GM12878 (cell line): ENCODE data around the gene RALGAPA2.

Source experiments
- EP300 ChIP-seq, 2 experiments: fragments of 150-350 bp in 1 of 2; IDR thresholded peaks; 2 replicates each; pipeline ENCODE4 v1.6.1; 2011 to 2012; ENCODE audit warnings: low read depth in 2 of 2, low read length in 2 of 2, borderline replicate concordance in 1 of 2, improper control_type of control experiment in 1 of 2, inconsistent platforms in 1 of 2; ENCODE audit not compliant: control insufficient read depth in 1 of 2
- POLR2AphosphoS5 ChIP-seq: IDR thresholded peaks from 2 replicates; pipeline ENCODE4 v1.6.1; 2011; ENCODE audit warnings: mild to moderate bottlenecking, low read length, inconsistent platforms
- SMC3 ChIP-seq: IDR thresholded peaks from 2 replicates; pipeline ENCODE4 v1.6.1; 2011; ENCODE audit warnings: low read length, improper control_type of control experiment, borderline replicate concordance
- ZNF274 ChIP-seq: IDR thresholded peaks from one replicate; pipeline ENCODE4 v1.8.0; 2011; ENCODE audit not compliant: insufficient read length, insufficient read depth
- TF ChIP-seq, protein P1 (sequence below), 3 experiments: IDR thresholded peaks in 2 of 3; conservative IDR thresholded peaks in 1 of 3; 2 replicates each; pipeline ENCODE4 v1.5.1; 2011; ENCODE audit warnings: low read depth in 3 of 3, low read length in 3 of 3, mild to moderate bottlenecking in 3 of 3, control low read depth in 2 of 3, moderate library complexity in 2 of 3, inconsistent platforms in 1 of 3, mixed read lengths in 1 of 3; ENCODE audit not compliant: control insufficient read depth in 2 of 3, insufficient read depth in 1 of 3; ENCODE audit errors: extremely low read depth in 1 of 3

GRCh38 chr20:20666359-20666758, 46.1 kb downstream of the RALGAPA2 start:
- TF ChIP-seq EP300 (IDR thresholded peaks at IDR 0.05; ENCODE audit: borderline replicate concordance in 1 of 2, control insufficient read depth in 1 of 2, low read depth in 2 of 2, low read length in 2 of 2) (no peak), ZNF274 (no peak), SMC3 (no peak), POLR2AphosphoS5 (no peak)
- TF ChIP-seq, protein P1, sequence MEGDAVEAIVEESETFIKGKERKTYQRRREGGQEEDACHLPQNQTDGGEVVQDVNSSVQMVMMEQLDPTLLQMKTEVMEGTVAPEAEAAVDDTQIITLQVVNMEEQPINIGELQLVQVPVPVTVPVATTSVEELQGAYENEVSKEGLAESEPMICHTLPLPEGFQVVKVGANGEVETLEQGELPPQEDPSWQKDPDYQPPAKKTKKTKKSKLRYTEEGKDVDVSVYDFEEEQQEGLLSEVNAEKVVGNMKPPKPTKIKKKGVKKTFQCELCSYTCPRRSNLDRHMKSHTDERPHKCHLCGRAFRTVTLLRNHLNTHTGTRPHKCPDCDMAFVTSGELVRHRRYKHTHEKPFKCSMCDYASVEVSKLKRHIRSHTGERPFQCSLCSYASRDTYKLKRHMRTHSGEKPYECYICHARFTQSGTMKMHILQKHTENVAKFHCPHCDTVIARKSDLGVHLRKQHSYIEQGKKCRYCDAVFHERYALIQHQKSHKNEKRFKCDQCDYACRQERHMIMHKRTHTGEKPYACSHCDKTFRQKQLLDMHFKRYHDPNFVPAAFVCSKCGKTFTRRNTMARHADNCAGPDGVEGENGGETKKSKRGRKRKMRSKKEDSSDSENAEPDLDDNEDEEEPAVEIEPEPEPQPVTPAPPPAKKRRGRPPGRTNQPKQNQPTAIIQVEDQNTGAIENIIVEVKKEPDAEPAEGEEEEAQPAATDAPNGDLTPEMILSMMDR (IDR thresholded peaks at IDR 0.05 in 2 of 3, conservative IDR thresholded peaks at IDR 0.05 in 1 of 3; ENCODE audit: control insufficient read depth in 2 of 3, extremely low read depth in 1 of 3, insufficient read depth in 1 of 3, low read depth in 3 of 3, low read length in 3 of 3) = no peak
